ENCODE data around the gene CNTNAP1.
"Not testable (repeated sequence)": the region's sequence is repeated elsewhere in the genome, so short reads cannot be mapped to it uniquely, and the experiment has no call there.

Gene CNTNAP1

GRCh38 chr17:42709561-42709960 lies 27.2 kb downstream of the CNTNAP1 start:
- in situ Hi-C loops (cut with MboI; ENCODE audit: low sequenced_read_pairs) = loop anchor here (25.0 kb wide), 1 partner anchor 228 kb away; no protein-coding TSS in a partner anchor

- in situ Hi-C loops (cut with MboI; ENCODE audit: low sequenced_read_pairs) = loop anchor here (25.0 kb wide), 1 partner anchor 216 kb away; no protein-coding TSS in a partner anchor
Measured at GRCh38 chr17:42720996-42721583, 38.8 kb downstream of the CNTNAP1 start.

- in situ Hi-C loops (cut with MboI; ENCODE audit: low sequenced_read_pairs) = loop anchor here (25.0 kb wide), 1 partner anchor 214 kb away; no protein-coding TSS in a partner anchor
Measured at GRCh38 chr17:42723636-42724035, 41.3 kb downstream of the CNTNAP1 start.

- in situ Hi-C loops (cut with MboI; ENCODE audit: low sequenced_read_pairs) = no loop called here
Measured at GRCh38 chr17:42725143-42725542, 42.8 kb downstream of the CNTNAP1 start.

GRCh38 chr17:42740699-42741098 lies 58.4 kb downstream of the CNTNAP1 start:
- in situ Hi-C loops (cut with MboI; ENCODE audit: low sequenced_read_pairs) = no loop called here

DNA sequence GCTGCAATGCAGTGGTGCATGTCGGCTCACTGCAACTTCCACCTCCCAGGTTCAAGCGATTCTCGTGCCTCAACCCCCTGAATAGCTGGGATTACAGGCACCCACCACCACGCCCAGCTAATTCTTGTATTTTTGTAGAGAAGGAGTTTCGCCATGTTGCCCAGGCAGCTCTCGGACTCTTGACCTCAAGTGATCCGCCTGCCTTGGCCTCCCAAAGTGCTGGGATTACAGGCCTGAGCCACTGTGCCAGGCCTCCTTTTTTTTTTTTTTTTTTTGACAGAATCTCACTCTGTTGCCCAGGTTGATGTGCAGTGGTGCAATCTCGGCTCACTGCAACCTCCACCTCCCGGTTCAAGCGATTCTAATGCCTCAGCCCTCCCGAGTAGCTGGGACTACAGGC lies 60.6 kb downstream of the CNTNAP1 start:
- in situ Hi-C loops (cut with MboI; ENCODE audit: low sequenced_read_pairs) = not testable (repeated sequence)

- in situ Hi-C loops (cut with MboI; ENCODE audit: low sequenced_read_pairs) = no loop called here
Measured at GRCh38 chr17:42743595-42744282, 61.4 kb downstream of the CNTNAP1 start.

- in situ Hi-C loops (cut with MboI; ENCODE audit: low sequenced_read_pairs) = no loop called here
Measured at GRCh38 chr17:42744283-42744805, 62.0 kb downstream of the CNTNAP1 start.

- in situ Hi-C loops (cut with MboI; ENCODE audit: low sequenced_read_pairs) = no loop called here
Measured at GRCh38 chr17:42744806-42745617, 62.7 kb downstream of the CNTNAP1 start, which contains the start of gene EZH1. TSS of gene EZH1 (minus strand) at chr17:42745040. CDS start at chr17:42728941, 16,099 bp downstream.

- in situ Hi-C loops (cut with MboI; ENCODE audit: low sequenced_read_pairs) = no loop called here
Measured at GRCh38 chr17:42748202-42748907, 66.0 kb downstream of the CNTNAP1 start.

DNA sequence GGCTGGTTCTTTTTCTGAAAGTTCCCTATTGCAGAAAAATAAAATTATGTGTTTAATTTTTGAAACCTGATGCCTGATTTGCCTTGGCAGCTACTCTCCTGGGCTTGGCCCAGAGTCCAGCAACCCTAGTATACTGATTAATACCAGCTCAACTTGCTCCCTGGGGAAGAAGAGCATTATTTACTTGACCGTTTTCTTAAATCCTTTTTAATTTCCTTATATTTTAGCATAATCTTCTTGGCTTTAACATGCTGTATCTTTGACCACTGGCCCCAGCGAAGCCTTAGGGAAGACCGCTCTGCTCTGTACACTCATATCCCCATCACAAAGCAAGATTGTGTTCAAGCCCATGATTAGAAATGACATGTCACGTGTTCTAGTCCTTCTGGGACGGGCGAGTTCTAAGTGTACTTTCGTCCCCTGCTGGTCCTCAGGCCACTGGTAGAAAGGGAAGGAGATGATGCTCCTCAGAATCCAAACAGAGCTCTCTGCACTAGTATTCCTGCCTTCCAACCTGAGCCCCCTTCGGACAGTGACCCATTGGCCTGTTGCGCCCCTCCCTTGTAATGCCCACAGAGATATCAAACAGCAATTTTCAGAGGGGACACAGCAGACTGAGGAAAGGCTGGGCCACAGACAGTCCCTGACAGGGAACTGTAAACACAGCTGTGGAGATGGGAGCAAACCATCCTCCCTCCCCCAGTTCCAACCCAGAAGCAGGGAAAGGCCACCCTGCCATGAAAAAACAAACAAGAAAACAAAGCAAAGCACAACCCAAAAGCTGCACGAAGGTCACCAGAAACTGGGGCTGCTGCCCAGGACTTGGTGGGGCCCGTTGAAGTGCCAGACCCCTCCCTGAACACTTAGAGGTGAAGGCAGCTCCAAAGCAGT lies 66.8 kb downstream of the CNTNAP1 start:
- in situ Hi-C loops (cut with MboI; ENCODE audit: low sequenced_read_pairs) = no loop called here
